ENCODE measurements around the gene OLR1. TPM values are rescaled to one million over a fixed set of nuclear protein-coding genes. Genes with fewer than 3 reads are reported as not detected.

Gene OLR1
- total and polyA plus RNA-seq, 2 donors: 0.27 to 1.2 TPM

GRCh38 chr12:10155966-10156365 lies 16.0 kb downstream of the OLR1 start:
- no peaks in the 10 kb centered on the region for H3K36me3 ChIP-seq (ENCODE audit: insufficient read depth)
- H3K27ac ChIP-seq (ENCODE audit: low read depth): no peak overlapping the region
- no peak for DNase-seq (ENCODE audit: extremely low spot score)
- WGBS: 82% methylated on average over 3 of the region's 3 CpGs
- H3K4me3 ChIP-seq (ENCODE audit: low read depth, low read length): no peak overlapping the region
- no peaks in the 10 kb centered on the region for H3K4me1 ChIP-seq (ENCODE audit: insufficient read depth)

GRCh38 chr12:10154145-10154496 lies 17.8 kb downstream of the OLR1 start:
- no peak for DNase-seq (ENCODE audit: extremely low spot score)
- H3K4me1 ChIP-seq (ENCODE audit: insufficient read depth): no peaks in the 10 kb centered on the region
- no peak overlapping the region for H3K4me3 ChIP-seq (ENCODE audit: low read depth, low read length)
- no peak overlapping the region for H3K27ac ChIP-seq (ENCODE audit: low read depth)
- WGBS: 67% methylated on average over 6 of the region's 6 CpGs
- no peaks in the 10 kb centered on the region for H3K36me3 ChIP-seq (ENCODE audit: insufficient read depth)

GRCh38 chr12:10153271-10154144 lies 18.4 kb downstream of the OLR1 start:
- no peak for DNase-seq (ENCODE audit: extremely low spot score)
- Histone ChIP-seq H3K4me1 (ENCODE audit: insufficient read depth) (no peaks in the 10 kb centered on the region), H3K36me3 (ENCODE audit: insufficient read depth) (no peaks in the 10 kb centered on the region), H3K27ac (ENCODE audit: low read depth) (peak overlapping the region; percentile 11), H3K4me3 (ENCODE audit: low read depth, low read length) (peak overlapping the region; percentile 51)
- 6% methylated on average over 46 of the region's 46 CpGs for WGBS

- WGBS: 62% methylated on average over 2 of the region's 2 CpGs
- no peaks in the 10 kb centered on the region for H3K36me3 ChIP-seq (ENCODE audit: insufficient read depth)
- no peak overlapping the region for H3K4me3 ChIP-seq (ENCODE audit: low read depth, low read length)
- no peak for DNase-seq (ENCODE audit: extremely low spot score)
- no peaks in the 10 kb centered on the region for H3K4me1 ChIP-seq (ENCODE audit: insufficient read depth)
- no peak overlapping the region for H3K27ac ChIP-seq (ENCODE audit: low read depth)
Measured at GRCh38 chr12:10151621-10152020, 20.3 kb downstream of the OLR1 start.

GRCh38 chr12:10147714-10148403 lies 24.1 kb downstream of the OLR1 start:
- no peaks in the 10 kb centered on the region for H3K4me1 ChIP-seq (ENCODE audit: insufficient read depth)
- H3K27ac ChIP-seq (ENCODE audit: low read depth): no peak overlapping the region
- H3K4me3 ChIP-seq (ENCODE audit: low read depth, low read length): no peak overlapping the region
- H3K36me3 ChIP-seq (ENCODE audit: insufficient read depth): no peaks in the 10 kb centered on the region
- DNase-seq (ENCODE audit: extremely low spot score): no peak
- 87% methylated on average over 5 of the region's 5 CpGs for WGBS

- H3K4me1 ChIP-seq (ENCODE audit: insufficient read depth): no peaks in the 10 kb centered on the region
- no peak overlapping the region for H3K27ac ChIP-seq (ENCODE audit: low read depth)
- no peaks in the 10 kb centered on the region for H3K36me3 ChIP-seq (ENCODE audit: insufficient read depth)
- DNase-seq (ENCODE audit: extremely low spot score): no peak
- WGBS: 37% methylated on average over 1 of the region's 1 CpG
- H3K4me3 ChIP-seq (ENCODE audit: low read depth, low read length): no peak overlapping the region
Measured at GRCh38 chr12:10142976-10143589, 28.8 kb downstream of the OLR1 start.

GRCh38 chr12:10140001-10140400 lies 31.9 kb downstream of the OLR1 start:
- 29% methylated on average over 2 of the region's 2 CpGs for WGBS
- Histone ChIP-seq H3K4me1 (ENCODE audit: insufficient read depth) (no peaks in the 10 kb centered on the region), H3K4me3 (ENCODE audit: low read depth, low read length) (no peak overlapping the region), H3K27ac (ENCODE audit: low read depth) (no peak overlapping the region), H3K36me3 (ENCODE audit: insufficient read depth) (no peaks in the 10 kb centered on the region)
- peak; percentile 35 for DNase-seq (ENCODE audit: extremely low spot score)

- WGBS: 75% methylated on average over 13 of the region's 13 CpGs
- Histone ChIP-seq H3K4me1 (ENCODE audit: insufficient read depth) (no peaks in the 10 kb centered on the region), H3K27ac (ENCODE audit: low read depth) (no peak overlapping the region), H3K36me3 (ENCODE audit: insufficient read depth) (no peaks in the 10 kb centered on the region), H3K4me3 (ENCODE audit: low read depth, low read length) (no peak overlapping the region)
- no peak for DNase-seq (ENCODE audit: extremely low spot score)
Measured at GRCh38 chr12:10136637-10137205, 35.2 kb downstream of the OLR1 start.

- no peaks in the 10 kb centered on the region for H3K36me3 ChIP-seq (ENCODE audit: insufficient read depth)
- H3K4me1 ChIP-seq (ENCODE audit: insufficient read depth): no peaks in the 10 kb centered on the region
- no peak overlapping the region for H3K27ac ChIP-seq (ENCODE audit: low read depth)
- no peak for DNase-seq (ENCODE audit: extremely low spot score)
- H3K4me3 ChIP-seq (ENCODE audit: low read depth, low read length): no peak overlapping the region
- WGBS: 79% methylated on average over 4 of the region's 4 CpGs
Measured at GRCh38 chr12:10135126-10135525, 36.8 kb downstream of the OLR1 start.

- H3K4me3 ChIP-seq (ENCODE audit: low read depth, low read length): no peak overlapping the region
- no peak overlapping the region for H3K27ac ChIP-seq (ENCODE audit: low read depth)
- DNase-seq (ENCODE audit: extremely low spot score): no peak
- WGBS: 65% methylated on average over 6 of the region's 6 CpGs
- no peaks in the 10 kb centered on the region for H3K36me3 ChIP-seq (ENCODE audit: insufficient read depth)
- H3K4me1 ChIP-seq (ENCODE audit: insufficient read depth): no peaks in the 10 kb centered on the region
Measured at GRCh38 chr12:10132850-10133370, 39.0 kb downstream of the OLR1 start.

GRCh38 chr12:10131111-10131690 lies 40.7 kb downstream of the OLR1 start:
- H3K4me1 ChIP-seq (ENCODE audit: insufficient read depth): no peaks in the 10 kb centered on the region
- H3K4me3 ChIP-seq (ENCODE audit: low read depth, low read length): no peak overlapping the region
- no peak for DNase-seq (ENCODE audit: extremely low spot score)
- H3K36me3 ChIP-seq (ENCODE audit: insufficient read depth): no peaks in the 10 kb centered on the region
- H3K27ac ChIP-seq (ENCODE audit: low read depth): no peak overlapping the region
- WGBS: 38% methylated on average over 2 of the region's 2 CpGs

- 60% methylated on average over 1 of the region's 1 CpG for WGBS
- H3K4me3 ChIP-seq (ENCODE audit: low read depth, low read length): no peak within 1 kb of the TSS
- DNase-seq (ENCODE audit: extremely low spot score): no peak
- H3K36me3 ChIP-seq (ENCODE audit: insufficient read depth): no peaks in the 10 kb centered on the region
- no peaks in the 10 kb centered on the region for H3K4me1 ChIP-seq (ENCODE audit: insufficient read depth)
- H3K27ac ChIP-seq (ENCODE audit: low read depth): no peak within 1 kb of the TSS
Measured at GRCh38 chr12:10130042-10130441, 41.9 kb downstream of the OLR1 start, which contains the start of gene CLEC7A. TSS of gene CLEC7A (minus strand) at chr12:10130199. CDS start at chr12:10130082, 117 bp downstream.

- Histone ChIP-seq H3K4me1 (ENCODE audit: insufficient read depth) (no peaks in the 10 kb centered on the region), H3K36me3 (ENCODE audit: insufficient read depth) (no peaks in the 10 kb centered on the region), H3K4me3 (ENCODE audit: low read depth, low read length) (no peak overlapping the region), H3K27ac (ENCODE audit: low read depth) (no peak overlapping the region)
- WGBS: 82% methylated on average over 5 of the region's 5 CpGs
- no peak for DNase-seq (ENCODE audit: extremely low spot score)
Measured at GRCh38 chr12:10128687-10129086, 43.2 kb downstream of the OLR1 start.
